HCT116 (cell line): ENCODE measurements around the gene NET1. TPM values are rescaled to one million over a fixed set of nuclear protein-coding genes. Genes with fewer than 3 reads are reported as not detected.

Source experiments
- ATAC-seq: fragments of 200-7000 bp; cut with Tn5 transposase; 2 replicates; pipeline ENCODE4 v1.9.1; 2020; ENCODE audit warnings: mild to moderate bottlenecking, moderate library complexity
- BruUV-seq: library from RNA; stranded (reverse); fragments of 400-500 nt; replicated peaks from 2 replicates; lab custom pipeline; 2021; lab: Mats Ljungman, UMichigan
- CTCF ChIA-PET: fragments of 300-600 bp; sonication (Branson Sonifier 250); formaldehyde crosslinking; loops from one replicate; lab custom pipeline; 2021; ENCODE audit warnings: antibody characterized with exemption; lab: Charles Lee
- POLR2A ChIA-PET: fragments of 300-600, 350-600 bp; sonication (Branson Sonifier 250); formaldehyde crosslinking; loops from one replicate; lab custom pipeline; 2021; ENCODE audit warnings: antibody characterized with exemption; lab: Charles Lee
- RAD21 ChIA-PET, 2 experiments: fragments of 300-600 bp; sonication (Branson Sonifier 250); formaldehyde crosslinking; loops; one replicate each; lab custom pipeline; 2023; ENCODE audit warnings: low total read pairs in 2 of 2; ENCODE audit not compliant: uncharacterized antibody in 2 of 2, unreplicated experiment in 2 of 2, low non-redundant PET in 1 of 2; lab: Charles Lee
- DNase-seq: peaks from one replicate; pipeline ENCODE4 v3.0.0-alpha.2; 2010; ENCODE audit warnings: low read depth, low spot score
- H2AFZ ChIP-seq: fragments of 200-600 bp; shearing (Covaris generic), sonication (generic); 2 replicates; pipeline ENCODE4 v1.6.1; 2017; ENCODE audit warnings: low read depth, mixed run types, mixed read lengths, antibody characterized with exemption, low read length; ENCODE audit not compliant: poor library complexity, severe bottlenecking
- H3K27ac ChIP-seq: 2 replicates; pipeline ENCODE4 v1.5.1; 2012; ENCODE audit warnings: low read depth, low read length
- H3K27me3 ChIP-seq: fragments of 200-600 bp; sonication (generic); 2 replicates; pipeline ENCODE4 v1.6.1; 2016; ENCODE audit warnings: mixed run types, low read length, mixed read lengths; ENCODE audit not compliant: insufficient read depth
- H3K36me3 ChIP-seq, 2 experiments: fragments of 200-500 bp in 1 of 2; fragments of 200-600 bp in 1 of 2; sonication (Bioruptor generic) in 1 of 2; sonication (generic) in 1 of 2; 2 replicates each; pipeline versions ENCODE4 v1.5.1 to v1.6.1; 2014 to 2016; ENCODE audit warnings: low read length in 2 of 2, inconsistent platforms in 1 of 2, mixed read lengths in 1 of 2, mixed run types in 1 of 2; ENCODE audit not compliant: insufficient read depth in 2 of 2, control insufficient read depth in 1 of 2
- H3K4me1 ChIP-seq, 2 experiments: fragments of 200-600 bp in 1 of 2; sonication (generic) in 1 of 2; 2 replicates each; pipeline versions ENCODE4 v1.5.1 to v1.6.1; 2012 to 2017; ENCODE audit warnings: low read length in 2 of 2, inconsistent platforms in 1 of 2, mild to moderate bottlenecking in 1 of 2, mixed read lengths in 1 of 2, mixed run types in 1 of 2, moderate library complexity in 1 of 2; ENCODE audit not compliant: insufficient read depth in 2 of 2, control insufficient read depth in 1 of 2
- H3K4me2 ChIP-seq: fragments of 200-600 bp; sonication (generic); 2 replicates; pipeline ENCODE4 v1.6.1; 2017; ENCODE audit warnings: mixed run types, low read length, mixed read lengths
- H3K4me3 ChIP-seq, 2 experiments: fragments of 200-600 bp in 1 of 2; sonication (generic) in 1 of 2; replicated peaks in 1 of 2; 2 replicates each; pipeline ENCODE4 v1.5.1; 2011 to 2016; ENCODE audit warnings: low read length in 2 of 2, control low read depth in 1 of 2, low read depth in 1 of 2, mild to moderate bottlenecking in 1 of 2, mixed read lengths in 1 of 2, mixed run types in 1 of 2
- H3K79me2 ChIP-seq: fragments of 200-600 bp; sonication (generic); 2 replicates; pipeline ENCODE4 v1.6.1; 2017; ENCODE audit warnings: mild to moderate bottlenecking, mixed run types, low read length, moderate library complexity, mixed read lengths; ENCODE audit not compliant: insufficient read depth
- H3K9ac ChIP-seq: fragments of 200-600 bp; sonication (generic); 2 replicates; pipeline ENCODE4 v1.6.1; 2016; ENCODE audit warnings: low read length, mixed read lengths
- H3K9me2 ChIP-seq: fragments of 200-600 bp; sonication (generic), shearing (Covaris generic); 2 replicates; pipeline ENCODE4 v1.6.1; 2017; ENCODE audit warnings: mixed run types, mild to moderate bottlenecking, moderate library complexity; ENCODE audit not compliant: insufficient read depth
- H3K9me3 ChIP-seq, 2 experiments: fragments of 200-500 bp in 1 of 2; fragments of 200-600 bp in 1 of 2; sonication (Bioruptor generic) in 1 of 2; sonication (generic) in 1 of 2; 2 replicates each; pipeline ENCODE4 v1.6.1; 2014 to 2017; ENCODE audit warnings: low read length in 2 of 2, mixed read lengths in 2 of 2, inconsistent platforms in 1 of 2, low read depth in 1 of 2, mild to moderate bottlenecking in 1 of 2, mixed run types in 1 of 2, moderate library complexity in 1 of 2; ENCODE audit not compliant: control insufficient read depth in 1 of 2, insufficient read depth in 1 of 2
- H4K20me1 ChIP-seq: fragments of 200-600 bp; sonication (generic), shearing (Covaris generic); 2 replicates; pipeline ENCODE4 v1.6.1; 2017; ENCODE audit warnings: mixed run types, mild to moderate bottlenecking, moderate library complexity; ENCODE audit not compliant: insufficient read depth
- CBX3 ChIP-seq: IDR thresholded peaks from 2 replicates; pipeline ENCODE4 v1.6.1; 2012; ENCODE audit warnings: low read depth
- CEBPB ChIP-seq: IDR thresholded peaks from 2 replicates; pipeline ENCODE4 v1.6.1; 2012; ENCODE audit warnings: low read depth
- EZH2 ChIP-seq: fragments of 200-600 bp; sonication (generic); IDR thresholded peaks from 2 replicates; pipeline ENCODE4 v1.6.1; 2017; ENCODE audit warnings: antibody characterized with exemption, mixed run types
- FOSL1 ChIP-seq: IDR thresholded peaks from 2 replicates; pipeline ENCODE4 v1.6.1; 2012; ENCODE audit warnings: low read depth
- JUND ChIP-seq: IDR thresholded peaks from 2 replicates; pipeline ENCODE4 v1.6.1; 2012
- SIN3A ChIP-seq: IDR thresholded peaks from 2 replicates; pipeline ENCODE4 v1.6.1; 2012; ENCODE audit warnings: low read depth
- SRF ChIP-seq: IDR thresholded peaks from 2 replicates; pipeline ENCODE4 v1.6.1; 2012; ENCODE audit warnings: low read depth
- TCF7L2 ChIP-seq: IDR thresholded peaks from 2 replicates; pipeline ENCODE4 v1.7.0; 2011; ENCODE audit warnings: borderline replicate concordance, inconsistent platforms; ENCODE audit not compliant: insufficient read depth, insufficient read length; ENCODE audit errors: extremely low read depth
- intact Hi-C: fragments of 100-400 bp; cut with micrococcal nuclease; formaldehyde crosslinking; loops from 2 replicates; pipeline ENCODE4 v1.10.0; 2022
- total RNA-seq: library from RNA; stranded (reverse); gene quantifications from one replicate; pipeline ENCODE4 v1.2.1, GENCODE V29; 2021; ENCODE audit not compliant: unreplicated experiment
- TF ChIP-seq, protein P1 (sequence below), 3 experiments: fragments of 200-600 bp in 1 of 3; sonication (generic) in 1 of 3; IDR thresholded peaks in 2 of 3; conservative IDR thresholded peaks in 1 of 3; 2 replicates each; pipeline ENCODE4 v1.5.1; 2012 to 2017; ENCODE audit warnings: low read depth in 2 of 3, low read length in 2 of 3, antibody characterized with exemption in 1 of 3, borderline replicate concordance in 1 of 3, control low read depth in 1 of 3, mild to moderate bottlenecking in 1 of 3, mixed read lengths in 1 of 3, mixed run types in 1 of 3, moderate library complexity in 1 of 3; ENCODE audit not compliant: insufficient read depth in 1 of 3

NET1 gene
- total RNA-seq, 1 experiment from 2014 or later = 51.2 TPM

DNA sequence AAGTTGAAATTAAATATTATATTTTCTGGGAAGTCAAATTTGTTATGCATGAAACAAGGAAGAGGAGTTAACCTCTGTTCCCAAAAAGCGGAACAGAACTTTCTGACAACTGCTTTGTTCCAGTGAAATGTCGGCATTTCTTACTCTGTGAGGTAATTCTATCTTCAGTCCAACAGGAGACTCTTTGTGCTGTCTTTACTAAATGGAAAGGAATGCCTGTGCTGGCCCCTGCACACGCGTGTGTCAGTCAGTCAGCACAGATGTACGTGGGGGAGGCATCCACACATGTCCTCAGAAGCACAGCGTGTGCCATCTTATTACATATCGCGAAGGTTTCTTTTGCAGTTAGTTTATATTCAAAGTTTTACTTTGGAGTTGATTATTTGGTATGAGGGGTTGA, 37.5 kb downstream of the NET1 start:
- Histone ChIP-seq H2AFZ (no peak overlapping the region), H3K9me3 (no peaks in the 10 kb centered on the region), H3K36me3 (peaks cover 20 to 27% of the 10 kb centered on the region in 2 experiments), H3K79me2 (peaks cover 69% of the 10 kb centered on the region), H3K27ac (no peak overlapping the region), H3K9me2 (no peaks in the 10 kb centered on the region), H3K27me3 (no peaks in the 10 kb centered on the region), H3K4me2 (no peak overlapping the region), H3K9ac (no peak overlapping the region), H3K4me1 (peaks cover 10 to 29% of the 10 kb centered on the region in 2 experiments), H4K20me1 (no peaks in the 10 kb centered on the region), H3K4me3 (no peak overlapping the region)
- POLR2A ChIA-PET = no interaction called here
- intact Hi-C loops = loop anchor here (5.0 kb wide), 1 partner anchor 97 kb away; no protein-coding TSS in a partner anchor
- TF ChIP-seq TCF7L2 (no peak), SRF (no peak), JUND (no peak), CBX3 (no peak), SIN3A (no peak), EZH2 (no peak), FOSL1 (no peak), CEBPB (no peak)
- TF ChIP-seq, protein P1, sequence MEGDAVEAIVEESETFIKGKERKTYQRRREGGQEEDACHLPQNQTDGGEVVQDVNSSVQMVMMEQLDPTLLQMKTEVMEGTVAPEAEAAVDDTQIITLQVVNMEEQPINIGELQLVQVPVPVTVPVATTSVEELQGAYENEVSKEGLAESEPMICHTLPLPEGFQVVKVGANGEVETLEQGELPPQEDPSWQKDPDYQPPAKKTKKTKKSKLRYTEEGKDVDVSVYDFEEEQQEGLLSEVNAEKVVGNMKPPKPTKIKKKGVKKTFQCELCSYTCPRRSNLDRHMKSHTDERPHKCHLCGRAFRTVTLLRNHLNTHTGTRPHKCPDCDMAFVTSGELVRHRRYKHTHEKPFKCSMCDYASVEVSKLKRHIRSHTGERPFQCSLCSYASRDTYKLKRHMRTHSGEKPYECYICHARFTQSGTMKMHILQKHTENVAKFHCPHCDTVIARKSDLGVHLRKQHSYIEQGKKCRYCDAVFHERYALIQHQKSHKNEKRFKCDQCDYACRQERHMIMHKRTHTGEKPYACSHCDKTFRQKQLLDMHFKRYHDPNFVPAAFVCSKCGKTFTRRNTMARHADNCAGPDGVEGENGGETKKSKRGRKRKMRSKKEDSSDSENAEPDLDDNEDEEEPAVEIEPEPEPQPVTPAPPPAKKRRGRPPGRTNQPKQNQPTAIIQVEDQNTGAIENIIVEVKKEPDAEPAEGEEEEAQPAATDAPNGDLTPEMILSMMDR (IDR thresholded peaks at IDR 0.05 in 2 of 3, conservative IDR thresholded peaks at IDR 0.05 in 1 of 3; ENCODE audit: borderline replicate concordance in 1 of 3, insufficient read depth in 1 of 3, low read depth in 2 of 3, low read length in 2 of 3) = no peak
- BruUV-seq = no TSS peak
- no peak for DNase-seq
- CTCF ChIA-PET = no interaction called here
- ATAC-seq = no peak
- RAD21 ChIA-PET = no interaction called here
